HG02763 (cell line): ENCODE results near the gene CD81.
"Not testable (repeated sequence)": the region's sequence is repeated elsewhere in the genome, so short reads cannot be mapped to it uniquely, and the experiment has no call there.

Experiments
- ATAC-seq: cut with Tn5 transposase; IDR thresholded peaks from one replicate; pipeline ENCODE4 v1.9.1; 2021; ENCODE audit warnings: mild to moderate bottlenecking, moderate library complexity; ENCODE audit not compliant: unreplicated experiment

Gene CD81

DNA sequence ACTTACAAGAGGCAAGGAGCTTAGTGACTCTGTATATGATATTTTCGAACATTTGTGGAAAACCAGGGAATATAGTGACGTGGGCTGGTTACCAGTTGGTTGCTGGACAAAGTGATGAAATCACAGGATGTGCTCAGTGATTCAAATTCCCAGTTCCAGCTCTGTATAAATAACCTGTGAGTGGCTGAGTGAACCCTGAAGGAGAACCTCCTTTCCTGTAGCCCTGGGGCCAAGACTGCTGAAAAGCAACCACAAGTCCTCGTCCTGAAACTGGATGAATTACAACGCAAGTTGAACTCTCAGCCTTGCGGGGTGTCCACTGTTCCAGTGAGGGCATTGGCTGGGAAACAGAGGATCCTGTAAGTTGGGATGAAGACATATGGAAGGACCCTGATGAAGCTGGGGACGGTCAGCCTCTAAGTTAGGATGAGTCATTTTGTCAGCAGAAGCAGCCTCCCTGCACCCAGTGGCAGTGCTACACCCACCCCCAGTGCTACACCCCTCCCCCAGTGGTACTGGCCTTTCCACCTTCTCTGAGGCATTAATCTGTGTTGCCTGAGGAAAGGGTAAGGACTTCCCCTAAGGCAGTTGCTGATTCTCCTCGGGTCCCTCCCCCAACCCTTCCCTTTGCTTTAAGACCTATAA is 22.0 kb upstream of the CD81 start:
- no peak for ATAC-seq

- ATAC-seq: no peak
These were observed 19.9 kb upstream of the CD81 start for GRCh38 chr11:2357246-2357645.

- not testable (repeated sequence) for ATAC-seq
These were observed 19.5 kb upstream of the CD81 start for GRCh38 chr11:2357651-2358050.

DNA sequence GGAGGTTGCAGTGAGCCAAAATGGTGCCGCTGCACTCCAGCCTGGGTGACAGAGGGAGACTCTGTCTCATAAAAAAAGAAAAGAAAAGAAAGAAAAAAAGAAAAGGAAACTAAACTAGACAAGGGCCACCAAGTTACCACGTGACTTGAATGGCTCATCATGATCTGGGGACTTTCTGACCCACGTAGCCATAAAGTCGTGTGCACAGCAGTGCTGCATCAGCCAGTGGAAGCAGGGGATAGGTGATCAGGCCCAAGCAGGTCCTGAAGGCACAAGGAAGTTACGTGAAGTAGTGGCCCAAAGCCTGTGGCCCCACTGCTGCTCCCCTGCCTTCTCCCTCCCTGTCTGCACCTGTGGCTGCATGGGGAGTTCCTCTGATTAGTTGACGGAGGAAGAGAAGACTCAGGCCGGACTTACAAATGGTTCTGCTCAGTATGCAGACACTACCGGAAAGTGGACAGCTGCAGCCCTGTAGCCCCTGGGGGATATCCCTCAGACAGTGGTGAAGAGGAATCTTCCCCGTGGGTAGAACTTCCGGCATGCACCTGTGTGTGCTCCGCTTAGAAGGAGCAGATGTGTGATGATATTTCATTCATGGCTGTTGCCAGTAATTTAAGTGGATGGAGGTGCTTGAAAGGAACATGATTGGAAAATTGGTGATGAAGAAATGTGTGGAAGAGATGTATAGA is 18.2 kb upstream of the CD81 start:
- no peak for ATAC-seq

DNA sequence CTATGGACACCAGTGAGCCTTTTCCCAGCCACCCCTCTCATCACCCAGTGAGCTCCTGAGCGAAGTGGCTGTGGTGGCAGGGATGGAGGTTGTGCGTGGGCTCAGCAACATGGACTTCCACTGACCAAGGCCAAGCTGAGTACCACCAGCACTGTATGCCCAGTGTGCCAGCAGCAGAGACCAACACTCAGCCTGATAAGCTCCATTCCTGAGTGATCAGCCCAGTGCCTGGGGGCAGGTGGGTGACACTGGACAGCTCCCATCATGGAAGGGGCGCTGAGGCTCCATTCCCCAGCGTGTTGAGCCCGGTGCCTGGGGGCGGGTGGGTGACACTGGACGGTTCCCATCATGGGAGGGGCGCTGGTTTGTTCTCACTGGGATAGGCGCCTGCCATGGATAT is 17.6 kb upstream of the CD81 start:
- ATAC-seq: no peak

- ATAC-seq: no peak
These were observed 16.9 kb upstream of the CD81 start for GRCh38 chr11:2360081-2360642.

DNA sequence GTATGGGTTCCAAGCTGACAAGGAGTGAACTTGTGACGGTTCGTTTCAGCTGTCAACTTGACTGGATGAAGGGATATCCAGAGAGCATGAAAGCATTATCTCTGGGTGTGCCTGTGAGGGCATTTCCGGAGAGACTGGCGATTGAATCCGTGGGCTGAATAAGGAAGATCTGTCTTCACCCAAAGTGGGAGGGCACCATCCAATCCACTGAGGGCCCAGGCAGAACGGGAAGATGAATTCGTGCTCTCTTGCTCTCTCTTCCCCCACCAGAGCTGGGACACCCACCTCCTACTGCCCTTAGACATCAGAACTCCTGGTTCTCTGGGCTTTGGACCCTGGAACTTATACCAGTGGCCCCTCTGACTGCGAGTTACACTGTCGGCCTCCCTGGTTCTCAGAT is 15.5 kb upstream of the CD81 start:
- ATAC-seq: no peak

- ATAC-seq: no peak
These were observed 14.7 kb upstream of the CD81 start for GRCh38 chr11:2362414-2362813.

GRCh38 chr11:2363130-2363529 is 14.0 kb upstream of the CD81 start:
- no peak for ATAC-seq

- no peak for ATAC-seq
These were observed 13.3 kb upstream of the CD81 start for GRCh38 chr11:2363577-2364370.

DNA sequence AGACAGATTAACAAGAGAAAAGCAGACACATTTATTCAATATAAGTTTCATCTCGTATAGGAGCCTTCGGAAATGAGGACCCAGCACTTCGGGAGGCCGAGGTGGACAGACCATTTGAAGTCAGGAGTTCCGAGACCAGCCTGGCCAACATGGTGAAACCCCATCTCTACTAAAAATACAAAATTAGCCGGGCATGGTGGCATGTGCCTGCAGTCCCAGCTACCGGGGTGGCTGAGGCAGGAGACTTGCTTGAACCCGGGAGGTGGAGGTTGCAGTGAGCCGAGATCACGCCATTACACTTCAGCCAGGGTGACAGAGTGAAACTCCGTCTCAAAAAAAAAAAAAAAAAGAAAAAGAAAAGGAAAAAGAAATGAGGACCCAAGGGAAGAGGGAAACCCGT is 12.7 kb upstream of the CD81 start:
- ATAC-seq: not testable (repeated sequence)

DNA sequence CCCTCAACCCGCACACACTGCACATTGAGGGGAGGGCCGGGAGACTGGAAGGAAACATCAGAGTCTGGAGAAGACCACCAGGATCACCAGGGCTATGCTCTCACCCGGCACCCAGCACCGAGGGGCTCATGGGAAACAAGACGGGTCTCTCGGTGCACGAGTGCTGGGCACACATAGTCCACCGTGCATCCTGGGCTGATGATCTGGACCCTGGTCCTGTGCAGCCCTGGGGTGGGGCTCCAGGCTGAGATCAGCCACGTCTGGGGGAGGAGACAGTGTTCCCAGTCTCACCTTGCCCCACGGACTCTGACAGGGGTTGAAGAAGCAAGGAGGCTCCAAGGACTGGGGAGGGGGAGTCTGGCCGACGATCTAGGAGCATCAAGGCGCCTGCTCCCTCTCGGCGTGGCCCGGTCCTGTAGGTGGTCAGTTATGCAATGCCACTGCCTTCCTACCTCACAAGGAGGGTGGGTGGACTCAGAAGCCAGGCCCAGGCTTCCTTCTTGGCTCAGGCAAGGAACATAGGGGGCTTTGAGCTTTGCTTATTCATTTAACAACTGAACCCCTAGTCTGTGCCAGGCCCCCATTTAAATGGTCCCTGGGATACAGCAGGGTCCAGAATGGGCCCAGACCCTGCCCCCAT is 11.4 kb upstream of the CD81 start:
- no peak for ATAC-seq

DNA sequence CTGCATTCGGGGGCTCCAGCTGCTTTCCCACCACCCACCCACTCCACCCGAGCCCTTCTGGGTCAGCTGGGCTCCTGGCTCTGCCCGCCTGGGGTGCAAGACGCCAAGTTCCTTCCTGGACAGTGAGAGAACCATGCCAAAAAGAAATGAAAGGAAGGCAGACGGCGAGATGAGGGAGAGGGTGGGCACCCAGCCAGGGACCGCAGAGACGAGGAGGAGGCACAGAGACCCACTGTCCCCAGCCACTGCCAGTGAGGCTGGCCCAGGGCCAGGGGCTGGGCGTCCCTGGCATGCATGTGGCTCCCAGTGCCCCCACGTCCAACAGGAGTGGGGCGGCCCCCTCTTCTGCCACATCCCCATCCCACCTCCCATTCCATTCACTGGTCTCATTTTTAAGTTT is 10.8 kb upstream of the CD81 start:
- no peak for ATAC-seq

DNA sequence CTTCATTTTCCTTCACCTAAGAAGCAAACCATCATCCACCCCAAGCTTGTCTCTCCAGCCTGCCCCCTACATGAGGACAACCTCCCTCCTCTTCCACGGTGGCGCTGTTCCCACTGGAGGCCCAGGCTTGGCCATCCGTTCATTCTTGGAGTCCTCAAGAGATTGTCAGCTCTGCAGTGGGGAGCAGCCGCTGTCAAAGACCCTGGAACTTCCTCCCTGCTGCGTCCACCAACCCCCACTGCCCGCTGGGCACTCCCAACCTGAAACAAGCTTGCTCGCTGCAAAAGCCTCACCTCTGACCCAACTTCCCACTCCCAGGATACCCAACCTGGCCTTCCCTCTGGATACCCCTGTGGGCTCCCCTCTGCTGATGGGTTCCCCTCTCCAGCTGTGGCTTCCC is 10.4 kb upstream of the CD81 start:
- no peak for ATAC-seq

DNA sequence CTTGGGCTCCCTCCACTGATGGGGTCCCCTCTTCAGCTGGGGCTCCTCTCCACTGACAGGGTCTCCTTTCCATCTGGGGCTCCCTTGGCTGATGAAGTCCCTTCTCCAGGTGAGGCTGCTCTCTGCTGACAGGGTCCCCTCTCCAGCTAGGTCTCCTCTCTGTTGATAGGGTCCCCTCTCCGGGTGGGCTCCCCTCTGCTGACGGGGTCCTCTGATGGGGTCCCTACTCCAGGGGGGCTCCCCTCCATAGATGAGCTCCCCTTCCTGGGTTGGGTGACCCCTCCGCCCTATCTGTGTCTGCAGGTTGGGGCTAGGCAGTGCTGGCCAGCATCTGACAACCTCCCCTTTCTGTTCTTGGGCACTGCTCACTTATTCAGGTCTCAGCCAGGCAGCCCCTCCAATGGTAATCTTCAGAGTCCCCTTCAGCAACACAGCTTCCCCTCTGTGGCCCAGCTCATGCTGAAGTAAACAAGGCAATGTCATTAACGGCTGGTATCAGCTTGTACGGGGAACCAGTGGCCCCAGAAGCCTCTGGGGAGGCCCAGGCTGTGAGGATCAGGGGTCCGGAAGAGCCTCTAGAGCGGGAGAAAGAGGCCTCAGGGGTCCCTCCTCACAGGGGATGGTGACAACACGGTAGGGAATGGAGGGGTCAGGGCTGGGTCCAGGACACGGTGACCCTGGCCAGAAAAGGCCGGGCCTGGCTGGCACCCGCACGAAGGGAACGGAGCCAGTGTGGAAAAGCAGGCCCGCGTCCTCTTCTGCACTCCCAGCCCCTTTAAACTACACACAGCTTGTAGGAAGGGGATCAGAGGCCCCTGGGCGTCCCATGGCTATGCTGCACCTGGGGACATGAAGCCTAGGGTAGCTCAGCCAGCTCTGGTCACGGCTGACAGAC is 9.6 kb upstream of the CD81 start:
- ATAC-seq: no peak

DNA sequence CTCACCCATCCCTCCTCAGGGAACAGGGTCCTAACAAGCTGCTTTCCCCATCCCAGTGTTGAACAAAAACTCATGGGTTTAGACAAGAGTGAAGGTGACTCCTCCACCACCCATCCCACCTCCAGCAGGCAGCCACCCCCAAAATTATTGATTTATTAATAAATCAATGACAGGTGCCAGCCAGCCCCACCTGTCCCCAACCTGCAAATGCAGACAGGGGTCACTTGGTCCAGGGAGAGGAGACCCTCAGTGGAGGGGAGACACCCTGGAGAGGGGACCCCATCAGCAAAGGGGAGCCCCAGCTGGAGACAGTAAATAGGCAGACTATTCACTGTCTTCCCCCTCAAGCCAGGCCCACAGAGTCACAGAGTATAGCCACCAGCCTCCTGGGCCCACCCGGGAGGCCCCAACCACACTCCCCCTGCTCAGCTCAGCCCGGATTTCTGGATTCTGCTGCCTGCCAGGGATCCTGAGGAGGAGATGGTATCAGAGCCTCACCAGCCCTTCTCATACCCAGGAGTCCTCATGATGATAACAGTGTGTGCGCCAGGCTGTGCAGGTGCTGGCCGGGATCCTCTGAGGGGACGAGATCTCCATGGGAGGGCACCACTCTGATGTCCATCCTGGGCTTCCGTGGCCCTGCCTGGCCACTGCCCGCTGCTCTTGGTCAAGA is 8.8 kb upstream of the CD81 start:
- no peak for ATAC-seq

- no peak for ATAC-seq
These were observed 8.3 kb upstream of the CD81 start for GRCh38 chr11:2368851-2369180.

GRCh38 chr11:2369320-2369719 is 7.8 kb upstream of the CD81 start:
- no peak for ATAC-seq

- ATAC-seq: no peak
These were observed 7.2 kb upstream of the CD81 start for GRCh38 chr11:2369896-2370295.
